Testis (tissue), 2 donors: ENCODE measurements around the gene TSEN54.

Experiments
- POLR2A ChIP-seq: fragments of 450-650 bp; IDR thresholded peaks from one replicate; pipeline ENCODE4 v1.6.1; 2017; ENCODE audit warnings: antibody characterized with exemption, mild to moderate bottlenecking, moderate library complexity
- TF ChIP-seq, protein P1 (sequence below), 3 experiments: fragments of 450-650 bp in 2 of 3; fragments of 200-600 bp in 1 of 3; sonication (generic) in 1 of 3; IDR thresholded peaks; one replicate each; pipeline ENCODE4 v1.5.1; 2016 to 2019; ENCODE audit warnings: antibody characterized with exemption in 3 of 3, mild to moderate bottlenecking in 2 of 3, moderate library complexity in 1 of 3

GRCh38 chr17:75525806-75526554 is 9.7 kb downstream of the TSEN54 start:
- TF ChIP-seq POLR2A: no peak
- TF ChIP-seq, protein P1, sequence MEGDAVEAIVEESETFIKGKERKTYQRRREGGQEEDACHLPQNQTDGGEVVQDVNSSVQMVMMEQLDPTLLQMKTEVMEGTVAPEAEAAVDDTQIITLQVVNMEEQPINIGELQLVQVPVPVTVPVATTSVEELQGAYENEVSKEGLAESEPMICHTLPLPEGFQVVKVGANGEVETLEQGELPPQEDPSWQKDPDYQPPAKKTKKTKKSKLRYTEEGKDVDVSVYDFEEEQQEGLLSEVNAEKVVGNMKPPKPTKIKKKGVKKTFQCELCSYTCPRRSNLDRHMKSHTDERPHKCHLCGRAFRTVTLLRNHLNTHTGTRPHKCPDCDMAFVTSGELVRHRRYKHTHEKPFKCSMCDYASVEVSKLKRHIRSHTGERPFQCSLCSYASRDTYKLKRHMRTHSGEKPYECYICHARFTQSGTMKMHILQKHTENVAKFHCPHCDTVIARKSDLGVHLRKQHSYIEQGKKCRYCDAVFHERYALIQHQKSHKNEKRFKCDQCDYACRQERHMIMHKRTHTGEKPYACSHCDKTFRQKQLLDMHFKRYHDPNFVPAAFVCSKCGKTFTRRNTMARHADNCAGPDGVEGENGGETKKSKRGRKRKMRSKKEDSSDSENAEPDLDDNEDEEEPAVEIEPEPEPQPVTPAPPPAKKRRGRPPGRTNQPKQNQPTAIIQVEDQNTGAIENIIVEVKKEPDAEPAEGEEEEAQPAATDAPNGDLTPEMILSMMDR (IDR thresholded peaks at IDR 0.05): no peak
